ENCODE results near the gene LRRC40.

LRRC40 gene

DNA sequence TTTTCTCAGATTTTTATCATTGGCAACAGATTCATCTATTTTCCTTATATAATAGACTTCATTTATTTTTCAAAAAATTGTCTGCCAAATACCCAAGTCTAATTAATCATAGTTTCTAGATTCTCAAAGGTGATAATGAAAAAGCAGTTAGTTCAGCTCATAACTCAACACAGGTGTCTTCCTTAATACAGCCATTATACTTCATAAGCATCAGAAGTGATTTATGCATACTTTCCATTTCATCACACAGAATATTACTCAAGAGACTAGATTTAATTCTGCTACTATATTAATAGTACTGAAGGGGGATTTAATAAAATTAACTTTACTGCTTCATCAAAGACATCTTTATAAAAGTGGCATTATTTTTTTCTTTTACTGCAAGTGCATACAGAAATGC lies 34.6 kb upstream of the LRRC40 start:
- no peaks in the 10 kb centered on the region for H3K27me3 ChIP-seq (ENCODE audit: insufficient read depth, poor library complexity, severe bottlenecking)
- no peak overlapping the region for H3K27ac ChIP-seq (replicated peaks)
- no peak for DNase-seq (ENCODE audit: low read depth in 1 of 2, low spot score in 1 of 2)
- TF ChIP-seq SPI1 (IDR thresholded peaks at IDR 0.05; ENCODE audit: borderline replicate concordance, low read depth) (no peak), POLR2AphosphoS5 (IDR thresholded peaks at IDR 0.05; ENCODE audit: low read depth) (no peak), CTCF (IDR thresholded peaks at IDR 0.05; ENCODE audit: insufficient read depth, low read length) (no peak), GABPA (IDR thresholded peaks at IDR 0.05; ENCODE audit: low read depth) (no peak)
- TF ChIP-seq, protein P1, sequence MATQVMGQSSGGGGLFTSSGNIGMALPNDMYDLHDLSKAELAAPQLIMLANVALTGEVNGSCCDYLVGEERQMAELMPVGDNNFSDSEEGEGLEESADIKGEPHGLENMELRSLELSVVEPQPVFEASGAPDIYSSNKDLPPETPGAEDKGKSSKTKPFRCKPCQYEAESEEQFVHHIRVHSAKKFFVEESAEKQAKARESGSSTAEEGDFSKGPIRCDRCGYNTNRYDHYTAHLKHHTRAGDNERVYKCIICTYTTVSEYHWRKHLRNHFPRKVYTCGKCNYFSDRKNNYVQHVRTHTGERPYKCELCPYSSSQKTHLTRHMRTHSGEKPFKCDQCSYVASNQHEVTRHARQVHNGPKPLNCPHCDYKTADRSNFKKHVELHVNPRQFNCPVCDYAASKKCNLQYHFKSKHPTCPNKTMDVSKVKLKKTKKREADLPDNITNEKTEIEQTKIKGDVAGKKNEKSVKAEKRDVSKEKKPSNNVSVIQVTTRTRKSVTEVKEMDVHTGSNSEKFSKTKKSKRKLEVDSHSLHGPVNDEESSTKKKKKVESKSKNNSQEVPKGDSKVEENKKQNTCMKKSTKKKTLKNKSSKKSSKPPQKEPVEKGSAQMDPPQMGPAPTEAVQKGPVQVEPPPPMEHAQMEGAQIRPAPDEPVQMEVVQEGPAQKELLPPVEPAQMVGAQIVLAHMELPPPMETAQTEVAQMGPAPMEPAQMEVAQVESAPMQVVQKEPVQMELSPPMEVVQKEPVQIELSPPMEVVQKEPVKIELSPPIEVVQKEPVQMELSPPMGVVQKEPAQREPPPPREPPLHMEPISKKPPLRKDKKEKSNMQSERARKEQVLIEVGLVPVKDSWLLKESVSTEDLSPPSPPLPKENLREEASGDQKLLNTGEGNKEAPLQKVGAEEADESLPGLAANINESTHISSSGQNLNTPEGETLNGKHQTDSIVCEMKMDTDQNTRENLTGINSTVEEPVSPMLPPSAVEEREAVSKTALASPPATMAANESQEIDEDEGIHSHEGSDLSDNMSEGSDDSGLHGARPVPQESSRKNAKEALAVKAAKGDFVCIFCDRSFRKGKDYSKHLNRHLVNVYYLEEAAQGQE (IDR thresholded peaks at IDR 0.05; ENCODE audit: insufficient replicate concordance, low read depth) = no peak
- H3K4me3 ChIP-seq (replicated peaks; ENCODE audit: insufficient read depth, low read length) = no peak overlapping the region

- no peaks in the 10 kb centered on the region for H3K27me3 ChIP-seq (ENCODE audit: insufficient read depth, poor library complexity, severe bottlenecking)
- TF ChIP-seq SPI1 (IDR thresholded peaks at IDR 0.05; ENCODE audit: borderline replicate concordance, low read depth) = no peak
- no peak for TF ChIP-seq POLR2AphosphoS5 (IDR thresholded peaks at IDR 0.05; ENCODE audit: low read depth)
- TF ChIP-seq, protein P1 (IDR thresholded peaks at IDR 0.05; ENCODE audit: insufficient replicate concordance, low read depth) = no peak
- no peak overlapping the region for H3K4me3 ChIP-seq (replicated peaks; ENCODE audit: insufficient read depth, low read length)
- DNase-seq (ENCODE audit: low read depth in 1 of 2, low spot score in 1 of 2) = no peak
- no peak overlapping the region for H3K27ac ChIP-seq (replicated peaks)
Measured at GRCh38 chr1:70234733-70235132, 29.4 kb upstream of the LRRC40 start.

GRCh38 chr1:70231475-70231874 lies 26.1 kb upstream of the LRRC40 start:
- DNase-seq (ENCODE audit: low read depth in 1 of 2, low spot score in 1 of 2) = no peak
- Histone ChIP-seq H3K27ac (replicated peaks) (no peak overlapping the region), H3K27me3 (ENCODE audit: insufficient read depth, poor library complexity, severe bottlenecking) (no peaks in the 10 kb centered on the region), H3K4me3 (replicated peaks; ENCODE audit: insufficient read depth, low read length) (no peak overlapping the region)
- TF ChIP-seq, protein P1 (IDR thresholded peaks at IDR 0.05; ENCODE audit: insufficient replicate concordance, low read depth) = no peak

DNA sequence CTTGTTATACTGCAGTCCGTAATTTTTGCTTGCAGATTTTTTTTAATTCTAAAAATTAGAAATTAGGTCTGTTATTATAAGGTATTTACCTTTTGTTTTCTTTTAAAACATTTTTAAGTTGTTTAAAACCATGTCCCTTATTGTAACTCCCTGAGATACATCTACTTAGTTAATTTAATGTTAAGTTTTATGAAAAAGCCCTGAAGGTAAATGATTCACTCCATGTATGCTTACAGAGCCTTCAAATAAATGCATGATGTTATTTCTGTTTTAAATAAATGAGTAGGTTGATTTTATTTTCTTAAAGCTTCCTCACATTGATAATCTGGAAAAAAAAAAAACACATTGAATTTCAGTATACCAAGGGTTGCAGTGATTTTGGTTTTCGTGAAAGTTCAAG lies 23.3 kb upstream of the LRRC40 start:
- TF ChIP-seq, protein P1 (IDR thresholded peaks at IDR 0.05; ENCODE audit: insufficient replicate concordance, low read depth) = no peak
- no peak for TF ChIP-seq POLR2AphosphoS5 (IDR thresholded peaks at IDR 0.05; ENCODE audit: low read depth)
- no peak for TF ChIP-seq CTCF (IDR thresholded peaks at IDR 0.05; ENCODE audit: insufficient read depth, low read length)
- no peak for TF ChIP-seq GABPA (IDR thresholded peaks at IDR 0.05; ENCODE audit: low read depth)
- no peak for TF ChIP-seq SPI1 (IDR thresholded peaks at IDR 0.05; ENCODE audit: borderline replicate concordance, low read depth)
- Histone ChIP-seq H3K4me3 (replicated peaks; ENCODE audit: insufficient read depth, low read length) (no peak overlapping the region), H3K27me3 (ENCODE audit: insufficient read depth, poor library complexity, severe bottlenecking) (no peaks in the 10 kb centered on the region), H3K27ac (replicated peaks) (no peak overlapping the region)
- no peak for DNase-seq (ENCODE audit: low read depth in 1 of 2, low spot score in 1 of 2)

Data from HL-60 (cell line).